ENCODE measurements around the gene PACS1.

GRCh38 chr11:66036334-66036710 is 33.8 kb upstream of the PACS1 start:
- TF ChIP-seq, protein P1, sequence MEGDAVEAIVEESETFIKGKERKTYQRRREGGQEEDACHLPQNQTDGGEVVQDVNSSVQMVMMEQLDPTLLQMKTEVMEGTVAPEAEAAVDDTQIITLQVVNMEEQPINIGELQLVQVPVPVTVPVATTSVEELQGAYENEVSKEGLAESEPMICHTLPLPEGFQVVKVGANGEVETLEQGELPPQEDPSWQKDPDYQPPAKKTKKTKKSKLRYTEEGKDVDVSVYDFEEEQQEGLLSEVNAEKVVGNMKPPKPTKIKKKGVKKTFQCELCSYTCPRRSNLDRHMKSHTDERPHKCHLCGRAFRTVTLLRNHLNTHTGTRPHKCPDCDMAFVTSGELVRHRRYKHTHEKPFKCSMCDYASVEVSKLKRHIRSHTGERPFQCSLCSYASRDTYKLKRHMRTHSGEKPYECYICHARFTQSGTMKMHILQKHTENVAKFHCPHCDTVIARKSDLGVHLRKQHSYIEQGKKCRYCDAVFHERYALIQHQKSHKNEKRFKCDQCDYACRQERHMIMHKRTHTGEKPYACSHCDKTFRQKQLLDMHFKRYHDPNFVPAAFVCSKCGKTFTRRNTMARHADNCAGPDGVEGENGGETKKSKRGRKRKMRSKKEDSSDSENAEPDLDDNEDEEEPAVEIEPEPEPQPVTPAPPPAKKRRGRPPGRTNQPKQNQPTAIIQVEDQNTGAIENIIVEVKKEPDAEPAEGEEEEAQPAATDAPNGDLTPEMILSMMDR (IDR thresholded peaks at IDR 0.05; ENCODE audit: low read depth, low read length): no peak
- no peak for TF ChIP-seq EZH2phosphoT487 (IDR thresholded peaks at IDR 0.05; ENCODE audit: low read depth)
